Bronchial epithelial cell (primary cell): ENCODE results near the gene ZC3H4. TPM values are rescaled to one million over a fixed set of nuclear protein-coding genes. Genes with fewer than 3 reads are reported as not detected.

Source experiments
- DNase-seq: peaks from one replicate; pipeline ENCODE4 v3.0.0-alpha.2; 2010; ENCODE audit warnings: low read depth
- FAIRE-seq: peaks from 2 replicates; lab custom pipeline; 2011; peaks lifted over from hg19 to GRCh38; lab: Jason Lieb, UNC
- H3K27me3 ChIP-seq: 2 replicates; pipeline ENCODE4 v1.5.1; 2011; ENCODE audit warnings: low read length; ENCODE audit not compliant: control insufficient read depth, insufficient read depth
- H3K36me3 ChIP-seq: 2 replicates; pipeline ENCODE4 v1.5.1; 2011; ENCODE audit warnings: low read length; ENCODE audit not compliant: control insufficient read depth, insufficient read depth
- H3K4me3 ChIP-seq: 2 replicates; pipeline ENCODE4 v1.5.1; 2011; ENCODE audit warnings: mild to moderate bottlenecking, low read depth, low read length, control low read depth
- CTCF ChIP-seq: IDR thresholded peaks from 2 replicates; pipeline ENCODE4 v1.5.1; 2011; ENCODE audit warnings: mild to moderate bottlenecking, moderate library complexity, low read length, control low read depth, inconsistent platforms; ENCODE audit not compliant: insufficient read depth, severe bottlenecking
- total RNA-seq: library from RNA; depleted of rRNA; stranded (reverse); fragments of >200 nt; gene quantifications from 2 replicates; pipeline ENCODE4 v1.2.1, GENCODE V29; 2014

ZC3H4 gene
- total RNA-seq, 1 donor from 2014 or later = 2.6 TPM

GRCh38 chr19:47130589-47131227, 17.1 kb upstream of the ZC3H4 start, which contains the start of gene SAE1:
TSS of gene SAE1 (plus strand) at chr19:47130835. CDS start at chr19:47130931, 96 bp downstream.
- peak; percentile 83 for DNase-seq
- Histone ChIP-seq H3K4me3 (peak within 1 kb of the TSS; percentile 91), H3K36me3 (no peaks in the 10 kb centered on the region), H3K27me3 (no peaks in the 10 kb centered on the region)
- FAIRE-seq = no peak
- peak; percentile 69 for TF ChIP-seq CTCF

DNA sequence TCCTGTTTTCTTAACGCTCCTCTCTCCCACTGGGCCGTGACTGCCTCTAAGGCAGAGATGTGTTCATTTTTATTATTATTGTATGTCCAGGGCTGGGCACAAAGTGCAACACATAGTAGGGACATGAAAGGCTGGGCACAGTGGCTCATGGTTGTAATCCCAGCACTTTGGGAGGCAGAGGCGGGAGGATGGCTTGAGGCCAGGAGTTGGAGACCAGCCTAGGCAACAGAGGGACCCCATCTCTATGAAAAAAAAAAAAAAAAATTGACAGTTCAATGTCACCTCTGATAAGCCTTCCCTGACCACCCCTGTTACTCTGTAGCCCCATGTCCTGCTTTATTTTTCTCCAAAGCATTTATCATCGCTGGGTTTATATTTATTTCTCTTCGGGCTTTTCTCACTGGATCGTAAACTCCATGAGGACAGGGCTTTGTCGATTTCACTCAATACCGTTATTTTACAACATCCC, 16.6 kb upstream of the ZC3H4 start:
- no peak for FAIRE-seq
- Histone ChIP-seq H3K36me3 (no peaks in the 10 kb centered on the region), H3K27me3 (no peaks in the 10 kb centered on the region), H3K4me3 (peak overlapping the region; percentile 91)
- no peak for TF ChIP-seq CTCF
- no peak for DNase-seq

- no peak for FAIRE-seq
- Histone ChIP-seq H3K36me3 (no peaks in the 10 kb centered on the region), H3K4me3 (no peak overlapping the region), H3K27me3 (no peaks in the 10 kb centered on the region)
- TF ChIP-seq CTCF = no peak
- no peak for DNase-seq
Measured at GRCh38 chr19:47129579-47129978, 16.0 kb upstream of the ZC3H4 start.

DNA sequence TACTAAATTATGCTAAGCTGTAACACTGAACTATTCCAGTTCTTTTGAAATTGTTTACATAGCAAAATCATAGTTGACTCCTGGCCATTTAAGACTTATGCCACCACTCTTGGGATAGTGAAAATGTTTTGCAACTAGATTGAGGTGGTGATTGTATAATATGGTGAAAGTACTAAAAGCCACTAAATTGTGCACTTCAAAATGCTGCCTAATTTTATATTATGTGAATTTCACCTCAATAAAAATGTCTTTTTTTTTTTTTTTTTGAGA, 12.0 kb upstream of the ZC3H4 start:
- no peak for FAIRE-seq
- Histone ChIP-seq H3K4me3 (no peak overlapping the region), H3K27me3 (no peaks in the 10 kb centered on the region), H3K36me3 (no peaks in the 10 kb centered on the region)
- DNase-seq = no peak
- TF ChIP-seq CTCF = no peak

DNA sequence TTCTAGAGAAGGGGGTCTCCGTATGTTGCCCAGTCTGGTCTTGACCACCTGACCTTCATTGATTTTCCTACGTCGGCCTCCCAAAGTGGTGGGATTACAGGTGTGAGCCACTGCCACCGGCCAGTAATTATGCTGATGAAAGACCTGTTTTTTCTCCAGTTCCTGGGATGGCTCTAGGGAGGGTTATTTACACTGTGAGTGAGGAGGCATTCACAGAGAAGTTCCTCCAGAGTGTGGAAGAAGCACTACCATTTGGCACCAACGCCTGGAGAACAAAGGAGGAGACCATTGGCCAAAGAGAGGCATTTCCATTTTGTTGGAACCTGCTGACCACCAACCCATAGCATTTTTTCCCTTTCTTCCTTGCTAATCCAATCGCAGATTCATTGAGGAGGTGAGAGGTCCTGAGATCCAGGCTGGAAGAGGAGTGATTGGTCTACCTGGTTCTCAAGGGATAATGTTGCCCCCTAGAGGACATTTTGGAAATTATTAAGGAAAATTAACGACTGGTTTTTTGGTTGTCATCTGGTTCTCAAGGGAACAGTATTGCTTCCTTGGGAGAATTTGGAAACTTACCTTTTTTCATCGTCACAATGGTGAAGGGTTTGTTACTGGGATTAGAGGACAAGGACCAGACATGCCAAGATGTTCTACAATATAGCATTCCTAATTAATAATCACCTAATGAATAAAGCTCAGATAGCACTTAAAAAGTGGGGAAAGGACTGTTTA, 11.5 kb upstream of the ZC3H4 start:
- FAIRE-seq (peak; percentile 13), DNase-seq (peak; percentile 73)

More for the DNA sequence above, 11.5 kb upstream of the ZC3H4 start:
- peak; percentile 58 for TF ChIP-seq CTCF
- Histone ChIP-seq H3K36me3 (no peaks in the 10 kb centered on the region), H3K27me3 (no peaks in the 10 kb centered on the region), H3K4me3 (no peak overlapping the region)
